ENCODE data around the gene GLB1L.
"Not testable (repeated sequence)": the region's sequence is repeated elsewhere in the genome, so short reads cannot be mapped to it uniquely, and the experiment has no call there.

GLB1L gene

GRCh38 chr2:219245148-219245898, at the start of gene GLB1L, which contains the start of gene STK16:
TSS of gene GLB1L (minus strand) at chr2:219245444. CDS start at chr2:219243573, 1,871 bp downstream.
TSS of gene STK16 (plus strand) at chr2:219245479. CDS start at chr2:219246000, 521 bp downstream.
- DNase-seq: peak; percentile 82

DNA sequence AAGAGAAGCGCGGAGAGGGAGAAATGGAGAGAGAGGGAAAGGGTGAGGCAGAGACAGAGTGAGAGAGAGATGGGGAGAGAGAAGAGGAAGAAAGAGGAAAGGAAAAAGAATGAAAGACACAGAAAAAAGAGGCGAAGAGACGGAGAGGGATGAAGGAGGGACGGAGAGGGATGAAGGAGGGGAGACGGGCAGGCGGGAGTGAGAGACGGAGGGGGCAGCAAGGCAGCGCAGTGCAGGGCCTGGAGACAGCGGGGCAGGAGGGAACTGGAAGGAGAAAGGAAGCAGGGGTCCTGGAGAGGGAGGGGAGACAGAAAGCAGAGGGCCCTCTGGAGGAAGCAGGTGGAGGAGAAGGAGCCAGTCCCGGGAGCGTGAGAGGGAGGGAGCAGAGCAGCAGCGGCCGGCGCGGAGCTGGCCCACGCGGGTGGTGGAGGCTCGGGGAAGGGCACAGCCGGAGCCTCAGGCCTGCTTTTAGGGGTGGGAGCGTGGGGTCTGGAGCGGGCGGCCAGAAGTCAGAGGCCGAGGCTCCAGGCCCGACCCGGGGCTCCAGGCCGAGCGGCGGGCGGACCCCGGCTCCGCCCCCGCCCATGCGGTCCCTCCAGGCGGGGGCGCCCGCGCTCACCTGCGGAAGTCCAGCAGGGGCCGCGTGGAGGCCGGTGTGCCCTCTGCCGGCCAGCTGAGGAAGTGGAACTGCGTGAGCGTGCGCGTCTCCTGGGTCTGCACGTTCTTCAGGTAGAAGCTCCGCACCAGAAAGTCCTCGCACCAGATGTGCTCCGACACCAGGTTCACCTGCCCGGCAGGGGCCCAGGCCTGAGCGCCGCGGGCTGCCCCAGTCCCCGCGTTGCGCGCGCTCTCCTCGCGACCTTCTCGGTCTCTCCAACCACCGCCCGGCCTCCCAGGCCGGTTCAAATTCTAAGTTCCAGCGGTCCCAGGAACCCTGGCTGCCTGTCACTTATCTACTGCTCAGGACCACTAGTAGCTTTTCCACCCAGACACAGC, 49.4 kb upstream of the GLB1L start:
- peak; percentile 85 for DNase-seq

DNA sequence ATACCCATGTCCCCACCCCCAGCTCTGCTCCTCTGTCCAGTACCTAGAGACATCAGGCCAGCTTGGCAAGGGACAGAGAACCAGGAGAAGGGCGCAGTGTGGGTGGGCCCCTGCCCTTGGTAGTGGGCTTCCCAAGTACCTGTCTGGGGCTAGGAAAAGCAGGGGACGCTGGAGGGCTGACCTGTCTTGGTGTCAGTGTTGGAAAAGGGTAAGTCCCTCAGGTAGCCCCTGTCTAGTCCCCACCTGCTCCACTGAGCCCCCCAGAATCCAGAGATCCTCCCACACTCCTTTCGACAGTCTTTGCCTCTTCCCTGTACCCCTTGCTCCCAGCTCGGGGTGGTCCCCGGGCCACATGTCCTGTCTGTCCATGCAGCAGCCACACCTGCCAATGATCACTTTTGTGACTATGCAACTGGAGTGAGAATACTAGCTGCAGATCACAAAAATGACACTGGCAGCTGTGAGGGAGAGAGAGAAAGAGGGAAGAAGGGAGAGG, 48.5 kb upstream of the GLB1L start:
- no peak for DNase-seq

GRCh38 chr2:219292616-219293015, 47.4 kb upstream of the GLB1L start:
- DNase-seq: no peak

DNA sequence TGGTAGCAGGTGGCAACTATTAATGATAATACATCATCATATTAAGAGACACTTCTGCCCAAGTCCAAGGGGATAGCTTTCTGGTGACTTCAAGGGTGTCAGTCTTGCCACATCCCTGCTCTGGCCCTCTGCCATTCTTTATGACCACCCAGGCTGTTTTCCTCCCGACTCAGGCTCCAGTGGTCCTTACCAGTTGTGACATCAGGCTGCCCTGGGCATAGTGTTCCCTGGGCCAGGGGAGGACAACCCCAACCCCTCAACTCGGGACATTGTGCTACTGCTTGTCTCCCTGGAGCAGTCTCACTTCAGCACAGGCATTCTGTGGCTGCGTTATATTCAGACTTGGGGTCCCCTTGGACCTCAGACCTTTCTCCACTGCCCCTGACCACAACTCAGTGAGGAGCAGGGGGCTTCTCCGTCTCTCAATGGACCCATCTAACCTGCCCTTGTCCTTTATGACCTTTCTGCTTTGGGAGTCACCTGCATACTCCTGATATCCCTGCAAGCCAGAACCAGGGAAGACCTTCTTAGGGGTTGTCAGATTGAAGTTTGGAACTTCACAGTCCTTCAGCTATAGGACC, 46.8 kb upstream of the GLB1L start:
- no peak for DNase-seq

GRCh38 chr2:219291394-219291793, 46.1 kb upstream of the GLB1L start:
- DNase-seq: no peak

DNA sequence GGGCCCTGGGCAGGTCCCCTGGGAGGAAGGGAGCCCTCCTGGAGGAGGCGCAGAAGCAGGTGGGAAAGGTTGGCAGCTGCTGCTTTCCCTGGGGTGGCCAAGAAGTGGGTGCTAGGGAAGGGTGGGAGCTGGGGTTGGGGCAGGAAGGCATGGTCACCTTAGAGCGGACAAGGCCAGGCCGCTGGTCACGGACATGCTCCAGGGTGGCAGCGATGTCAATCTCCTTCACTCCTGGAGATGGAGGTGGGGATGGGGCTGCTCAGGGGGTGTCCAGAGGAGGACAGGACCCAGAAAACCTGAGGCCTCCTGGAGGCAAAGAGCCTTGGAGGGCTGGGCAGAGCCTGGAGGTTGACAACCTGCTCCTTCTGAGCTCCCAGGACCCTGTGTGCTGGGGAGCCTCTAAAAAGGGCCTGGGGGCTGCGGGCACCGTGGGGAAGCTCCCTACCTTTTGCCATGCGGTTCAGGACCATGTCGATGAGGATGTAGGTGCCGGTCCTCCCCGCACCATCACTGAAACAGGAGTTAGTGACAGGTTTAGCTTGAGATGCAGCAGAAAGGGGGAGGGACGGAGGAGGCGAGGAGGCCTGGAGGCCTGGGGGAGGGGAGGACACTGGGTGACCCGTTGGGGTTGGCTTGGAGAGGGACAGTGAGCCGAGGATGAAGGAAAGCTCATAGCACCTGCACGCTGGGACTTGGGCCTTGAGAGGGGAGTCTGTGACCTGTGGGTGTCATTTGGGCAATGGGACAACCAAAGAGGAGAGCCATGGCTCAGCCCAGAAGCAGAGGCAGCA, 45.3 kb upstream of the GLB1L start:
- DNase-seq: no peak

GRCh38 chr2:219289537-219290361, 44.5 kb upstream of the GLB1L start:
- no peak for DNase-seq

GRCh38 chr2:219289195-219289536, 43.9 kb upstream of the GLB1L start:
- DNase-seq: no peak

GRCh38 chr2:219287580-219288265, 42.5 kb upstream of the GLB1L start:
- no peak for DNase-seq

DNA sequence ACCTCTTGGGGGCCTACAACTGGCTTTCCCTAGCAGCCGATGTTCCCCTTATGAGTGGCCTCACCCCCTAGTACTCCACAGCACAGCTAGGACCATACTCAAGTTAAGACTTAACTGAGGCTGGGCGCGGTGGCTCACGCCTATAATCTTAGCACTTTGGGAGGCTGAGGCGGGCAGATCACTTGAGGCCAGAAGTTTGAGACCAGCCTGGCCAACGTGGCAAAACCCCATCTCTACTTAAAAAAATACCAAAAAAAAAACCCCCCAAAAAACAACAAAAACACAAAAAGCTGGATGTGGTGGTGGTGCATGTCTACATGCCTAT, 41.8 kb upstream of the GLB1L start:
- DNase-seq: not testable (repeated sequence)

- DNase-seq: no peak
Measured at GRCh38 chr2:219286436-219287115, 41.3 kb upstream of the GLB1L start.

DNA sequence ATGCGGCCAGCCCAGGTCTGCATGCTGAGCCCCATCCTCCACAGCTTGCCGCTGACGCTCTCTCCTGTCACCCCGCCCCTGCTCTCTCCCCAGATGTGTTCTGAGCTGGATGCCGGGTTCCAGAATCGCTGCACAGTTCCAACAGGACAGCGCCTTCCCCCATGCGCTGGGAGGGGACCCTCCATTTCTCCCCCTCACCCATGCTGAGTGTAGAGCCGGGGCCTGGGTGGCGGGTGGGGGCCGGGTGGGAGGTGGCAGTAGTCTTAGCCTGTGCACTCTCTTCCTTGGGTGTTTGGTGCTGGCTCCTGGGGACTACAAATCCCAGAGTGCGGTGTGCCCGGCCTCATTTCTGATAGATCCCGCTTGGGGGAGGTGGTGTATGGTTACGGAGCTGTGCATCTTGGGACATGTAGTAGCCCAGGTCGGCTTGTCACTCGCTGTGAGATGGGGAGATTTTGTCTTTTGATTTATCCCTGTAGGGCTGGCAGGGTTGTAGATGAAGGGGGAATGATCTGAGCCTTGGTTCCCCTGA, 40.7 kb upstream of the GLB1L start:
- DNase-seq: no peak

DNA sequence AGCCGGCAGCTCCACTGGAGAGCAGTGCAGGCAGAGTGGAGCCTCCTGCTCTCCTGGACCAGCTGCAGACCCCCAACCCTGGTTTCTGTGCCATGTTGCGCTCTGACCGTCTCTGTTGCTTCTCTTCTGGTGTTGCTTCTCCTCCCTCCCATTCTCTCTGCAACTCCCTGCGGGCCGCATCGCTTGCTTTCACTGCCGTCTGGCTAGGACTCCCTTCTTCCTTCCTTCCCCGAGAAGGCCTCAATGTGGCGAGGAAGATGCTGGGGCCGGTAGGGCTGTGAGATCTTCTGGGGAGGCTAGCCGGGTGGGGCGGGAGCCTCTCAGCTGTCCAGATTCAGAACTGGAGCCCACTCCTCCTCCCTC, 40.1 kb upstream of the GLB1L start:
- no peak for DNase-seq

DNA sequence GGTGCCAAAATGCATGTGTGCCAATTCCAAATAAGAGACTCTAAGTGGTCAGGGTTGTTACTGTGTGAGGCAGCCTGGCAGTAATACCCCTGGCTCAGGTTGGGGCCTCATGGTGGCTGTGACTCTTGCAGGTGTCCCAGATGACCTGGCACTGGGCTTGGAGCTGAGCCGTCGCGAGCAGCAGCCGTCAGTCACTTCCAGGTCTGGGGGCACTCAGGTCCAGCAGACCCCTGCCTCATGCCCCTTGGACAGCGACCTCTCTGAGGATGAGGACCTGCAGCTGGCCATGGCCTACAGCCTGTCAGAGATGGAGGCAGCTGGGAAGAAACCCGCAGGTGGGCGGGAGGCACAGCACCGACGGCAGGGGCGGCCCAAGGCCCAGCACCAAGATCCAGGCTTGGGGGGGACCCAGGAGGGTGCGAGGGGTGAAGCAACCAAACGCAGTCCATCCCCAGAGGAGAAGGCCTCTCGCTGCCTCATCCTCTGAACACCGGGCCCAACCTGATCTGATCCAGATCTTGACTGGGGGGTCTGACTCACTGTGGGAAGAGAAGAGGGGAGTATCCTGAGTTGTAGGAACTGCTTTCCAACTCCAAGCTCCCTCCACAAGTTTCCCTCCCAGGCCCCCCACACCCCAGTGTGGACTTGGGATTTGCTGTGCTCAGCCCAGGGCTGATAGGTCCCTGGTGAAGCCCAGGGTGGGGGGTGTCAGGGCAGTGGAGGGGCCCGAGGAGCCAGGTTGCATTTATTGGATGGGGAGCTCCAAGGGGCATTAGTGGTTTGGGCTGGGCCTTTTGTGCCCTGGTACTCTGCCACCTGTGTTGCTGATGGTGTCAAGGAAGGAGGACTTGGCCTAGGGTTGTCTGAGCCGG, 39.5 kb upstream of the GLB1L start:
- no peak for DNase-seq

DNA sequence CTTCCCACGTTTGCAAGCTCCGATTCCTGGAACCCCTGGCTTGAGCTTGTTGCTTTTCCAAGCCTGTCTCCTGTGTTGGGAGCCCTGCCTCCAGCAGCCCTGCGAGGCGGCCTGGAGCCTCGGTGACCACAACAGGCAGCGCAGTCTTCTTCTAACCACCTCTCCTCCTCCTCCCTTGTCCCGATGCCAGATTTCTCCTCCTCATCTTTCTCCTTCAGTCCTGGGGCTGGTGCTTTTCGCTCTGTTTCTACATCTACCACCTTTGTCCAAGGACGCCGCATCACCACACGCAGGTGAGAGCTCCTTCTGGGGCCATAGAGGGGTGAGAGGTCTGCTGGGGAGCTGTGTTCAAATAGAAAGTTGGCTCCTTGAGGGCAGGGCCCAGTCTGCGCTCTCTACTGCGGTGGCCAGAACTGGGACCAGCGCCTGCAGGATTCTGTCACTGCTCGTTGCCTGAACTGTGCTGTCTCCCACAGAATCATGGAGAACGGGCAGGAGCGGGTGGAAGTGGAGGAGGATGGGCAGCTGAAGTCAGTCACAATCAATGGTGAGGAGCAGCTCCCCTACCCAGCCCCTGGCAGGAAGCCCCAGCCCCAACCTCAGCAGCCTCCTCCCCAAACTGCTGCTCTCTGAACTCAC, 37.8 kb upstream of the GLB1L start:
- no peak for DNase-seq

DNA sequence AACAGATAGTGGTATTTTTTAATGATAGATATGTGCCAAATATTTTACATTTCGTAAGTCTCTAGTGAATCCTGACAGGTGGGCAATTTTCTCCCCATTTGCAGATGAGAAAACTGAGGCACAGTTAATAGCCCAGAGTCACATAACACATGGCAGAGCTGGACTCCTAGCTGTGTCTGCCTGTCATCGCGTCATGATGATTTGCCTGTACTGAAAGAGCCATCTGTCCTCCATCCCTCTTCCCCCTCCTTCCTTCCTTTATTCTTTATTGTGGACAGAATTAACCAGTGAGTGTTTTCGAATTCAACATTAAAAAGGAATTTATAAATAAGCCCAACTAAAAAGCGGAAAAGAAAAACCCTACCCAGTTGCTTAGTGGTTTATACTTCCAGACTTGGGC, 37.1 kb upstream of the GLB1L start:
- DNase-seq: no peak

DNA sequence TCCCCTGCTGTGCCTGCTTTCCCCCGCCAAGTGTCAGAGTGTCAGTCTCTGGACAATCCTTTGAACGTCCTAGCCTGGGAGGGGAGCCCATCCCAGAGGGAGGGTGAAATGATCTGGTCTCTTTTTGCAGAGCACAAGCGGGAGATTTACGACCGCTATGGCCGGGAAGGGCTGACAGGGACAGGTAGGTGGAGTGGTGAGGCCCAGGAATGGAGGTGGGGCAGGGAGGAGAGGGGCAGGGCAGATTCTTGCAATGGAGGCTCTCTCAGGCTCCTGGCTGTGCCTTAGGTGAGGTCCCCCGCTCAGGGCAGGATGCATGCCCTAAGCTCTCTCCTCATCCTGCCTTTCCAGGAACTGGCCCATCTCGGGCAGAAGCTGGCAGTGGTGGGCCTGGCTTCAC, 36.3 kb upstream of the GLB1L start:
- DNase-seq: no peak

DNA sequence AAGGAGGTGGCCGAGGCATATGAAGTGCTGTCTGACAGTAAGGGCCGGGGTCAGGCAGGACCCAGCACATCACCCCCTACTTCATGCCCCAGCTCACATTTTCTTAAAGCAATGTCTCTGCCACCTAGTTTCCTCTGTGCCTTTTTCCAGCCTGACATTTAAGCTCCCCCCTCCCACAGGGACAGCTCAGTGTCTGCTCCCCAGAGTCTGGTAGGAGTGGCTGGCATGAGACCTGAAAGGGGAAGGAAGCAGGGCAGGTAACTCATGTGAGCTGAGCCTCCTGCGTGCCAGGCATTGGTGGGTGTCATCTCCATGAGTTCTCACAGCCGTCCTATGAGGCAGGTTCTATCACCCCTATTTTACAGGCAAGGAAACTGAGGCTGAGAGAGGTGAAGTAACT, 35.4 kb upstream of the GLB1L start:
- no peak for DNase-seq
